ENCODE data around the gene UBXN7. TPM values are rescaled to one million over a fixed set of nuclear protein-coding genes. Genes with fewer than 3 reads are reported as not detected.

Gene UBXN7
- total and polyA plus RNA-seq, 2 of the 13 experiments (the other 11 are each of a cell fraction or from before 2014, with no cell fraction given), result 12.5 to 15.9 TPM

DNA sequence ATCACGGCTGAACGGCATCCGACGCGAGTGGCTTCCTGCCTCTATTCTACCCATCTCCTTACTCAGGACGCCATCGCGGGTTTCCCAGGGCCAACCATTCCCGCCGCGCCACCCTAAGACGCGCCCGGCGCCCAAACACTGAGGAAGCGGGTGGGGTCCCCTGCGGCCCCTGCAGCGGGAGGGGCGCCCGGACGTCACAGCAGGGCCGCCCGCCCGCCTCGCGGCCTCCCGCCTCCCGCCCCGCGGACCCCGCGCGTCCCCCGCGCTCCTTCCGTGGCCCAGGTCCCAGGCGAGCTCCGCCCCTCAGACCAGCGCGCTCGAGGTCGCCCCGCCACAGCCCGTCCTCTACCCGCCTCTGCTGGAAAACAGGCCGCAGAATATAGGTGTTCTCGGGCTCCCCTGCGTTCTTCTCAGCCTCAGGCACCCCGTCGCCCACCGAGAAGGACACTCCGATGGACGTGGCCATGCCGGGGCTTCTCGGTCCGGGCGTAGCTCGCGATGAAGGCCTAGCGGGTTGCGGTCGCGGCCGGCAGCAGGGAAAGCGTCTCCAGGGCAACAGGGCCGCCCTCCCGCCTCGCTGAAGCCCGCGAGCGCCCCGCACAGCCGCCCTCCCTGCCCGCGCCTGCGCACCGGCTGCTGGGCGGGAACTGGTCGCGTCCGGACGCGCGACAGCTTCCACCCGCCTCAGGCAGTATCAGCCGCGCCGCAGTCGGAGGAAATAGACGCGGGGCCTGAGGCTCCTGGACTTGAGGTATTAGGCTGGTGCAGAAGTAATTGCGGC is 114.3 kb downstream of the UBXN7 start, which contains the start of gene DYNLT2B (continued):
- no peak; the same call in 1 of the 2 replicates for TF ChIP-seq ZNF30 (CRISPR knock-in tag; IDR thresholded peaks at IDR 0.05)
- TF ChIP-seq CEBPB (IDR thresholded peaks at IDR 0.05; ENCODE audit: borderline replicate concordance, low read depth, low read length), result no peak
- no peak for TF ChIP-seq FOXO4 (CRISPR knock-in tag; conservative IDR thresholded peaks at IDR 0.05)
- TF ChIP-seq ZBTB34 (CRISPR knock-in tag; IDR thresholded peaks at IDR 0.05), result no peak
- no peak for TF ChIP-seq CENPBD1 (CRISPR knock-in tag; IDR thresholded peaks at IDR 0.05; ENCODE audit: borderline replicate concordance, low read depth)
- TF ChIP-seq ZNF670 (CRISPR knock-in tag; IDR thresholded peaks at IDR 0.05; ENCODE audit: borderline replicate concordance), result no peak
- TF ChIP-seq CREB3 (CRISPR knock-in tag; IDR thresholded peaks at IDR 0.05), result no peak
- peak; percentile 67 for TF ChIP-seq MYC (CRISPR knock-in tag; IDR thresholded peaks at IDR 0.05; ENCODE audit: borderline replicate concordance)
- no peak for TF ChIP-seq ZNF263 (CRISPR knock-in tag; IDR thresholded peaks at IDR 0.05)
- peak; percentile 67; the same call in 1 of the 2 replicates for TF ChIP-seq ZNF704 (CRISPR knock-in tag; IDR thresholded peaks at IDR 0.05; ENCODE audit: borderline replicate concordance)
- peak; percentile 69; the same call in 1 of the 2 replicates for TF ChIP-seq HDAC1 (CRISPR knock-in tag; IDR thresholded peaks at IDR 0.05)
- TF ChIP-seq ZNF878 (CRISPR knock-in tag; IDR thresholded peaks at IDR 0.05), result no peak
- TF ChIP-seq NFE2L1 (CRISPR knock-in tag; IDR thresholded peaks at IDR 0.05; ENCODE audit: borderline replicate concordance), result no peak
- peak; percentile 26; the same call in 1 of the 2 replicates for TF ChIP-seq NFYC (CRISPR knock-in tag; IDR thresholded peaks at IDR 0.05)
- no peak for TF ChIP-seq SMARCC2 (IDR thresholded peaks at IDR 0.05)
- 0 out of 2 replicates have a peak, but pooled peaks have one; percentile 59 for TF ChIP-seq MYPOP (CRISPR knock-in tag; IDR thresholded peaks at IDR 0.05)
- TF ChIP-seq HES4 (CRISPR knock-in tag; IDR thresholded peaks at IDR 0.05; ENCODE audit: borderline replicate concordance), result no peak
- no peak for TF ChIP-seq ZNF569 (CRISPR knock-in tag; IDR thresholded peaks at IDR 0.05; ENCODE audit: borderline replicate concordance)
- TF ChIP-seq ZNF775 (CRISPR knock-in tag; IDR thresholded peaks at IDR 0.05; ENCODE audit: borderline replicate concordance), result no peak
- no peak for TF ChIP-seq HNF4G (IDR thresholded peaks at IDR 0.05; ENCODE audit: borderline replicate concordance, low read depth, low read length)
- no peak for TF ChIP-seq HNF4G (CRISPR knock-in tag; IDR thresholded peaks at IDR 0.05; ENCODE audit: borderline replicate concordance, low read depth)
- TF ChIP-seq REXO4 (CRISPR knock-in tag; IDR thresholded peaks at IDR 0.05; ENCODE audit: borderline replicate concordance), result no peak
